GM12891 (cell line): ENCODE results near the gene COLEC12.

ENCODE experiments used
- POLR2A ChIP-seq: IDR thresholded peaks from 2 replicates; pipeline ENCODE4 v1.6.1; 2011; ENCODE audit warnings: low read depth, low read length, control low read depth
- POLR2AphosphoS5 ChIP-seq: IDR thresholded peaks from 2 replicates; pipeline ENCODE4 v1.6.1; 2011; ENCODE audit warnings: low read depth, low read length, control low read depth
- POU2F2 ChIP-seq: IDR thresholded peaks from 2 replicates; pipeline ENCODE4 v1.6.1; 2011; ENCODE audit warnings: low read depth, mild to moderate bottlenecking, control low read depth, low read length, moderate library complexity
- SPI1 ChIP-seq: IDR thresholded peaks from 2 replicates; pipeline ENCODE4 v1.6.1; 2011; ENCODE audit warnings: low read depth, low read length, control low read depth
- TAF1 ChIP-seq: IDR thresholded peaks from 2 replicates; pipeline ENCODE4 v1.6.1; 2011; ENCODE audit warnings: low read depth, low read length, control low read depth

- TF ChIP-seq POLR2A (no peak), TAF1 (no peak), POLR2AphosphoS5 (no peak), SPI1 (no peak), POU2F2 (no peak)
These were observed 73.5 kb downstream of the COLEC12 start for GRCh38 chr18:427005-427404.
